Upper lobe of left lung (tissue), 6 donors: ENCODE results near the gene RNASE7. TPM values are rescaled to one million over a fixed set of nuclear protein-coding genes. Genes with fewer than 3 reads are reported as not detected.

Experiments
- ATAC-seq, 2 donors: fragments of 200-7000 bp; cut with Tn5 transposase; one replicate each; pipeline ENCODE4 v1.9.1; 2022; ENCODE audit warnings: mild to moderate bottlenecking in 2 of 2, moderate library complexity in 2 of 2; ENCODE audit not compliant: low FRiP score in 2 of 2
- DNase-seq, 2 donors: peaks; one replicate each; pipeline ENCODE4 v3.0.0-alpha.2; 2019 to 2020
- H3K27ac ChIP-seq, 4 donors: fragments of 200-600 bp; sonication (generic); one replicate each; pipeline ENCODE4 v1.5.1; 2016 to 2019
- H3K27me3 ChIP-seq, 4 donors: fragments of 200-600 bp; sonication (generic); one replicate each; pipeline ENCODE4 v1.5.1; 2017 to 2019
- H3K36me3 ChIP-seq, 4 donors: fragments of 200-600 bp; sonication (generic); one replicate each; pipeline ENCODE4 v1.5.1; 2016 to 2019
- H3K4me1 ChIP-seq, 4 donors: fragments of 200-600 bp; sonication (generic); one replicate each; pipeline ENCODE4 v1.5.1; 2018 to 2019
- H3K4me3 ChIP-seq, 4 donors: fragments of 200-600 bp; sonication (generic); one replicate each; pipeline ENCODE4 v1.5.1; 2017 to 2019; ENCODE audit warnings: mild to moderate bottlenecking in 2 of 4, moderate library complexity in 1 of 4
- H3K9me3 ChIP-seq, 4 donors: fragments of 200-600 bp; sonication (generic); one replicate each; pipeline ENCODE4 v1.5.1; 2018 to 2019
- CTCF ChIP-seq, 6 experiments: fragments of 450-650 bp in 4 of 6; fragments of 200-600 bp in 2 of 6; sonication (generic) in 2 of 6; IDR thresholded peaks; one replicate each; pipeline ENCODE4 v1.5.1; 2016 to 2019; ENCODE audit warnings: antibody characterized with exemption in 6 of 6
- EP300 ChIP-seq, 4 donors: sonication (generic); formaldehyde crosslinking; IDR thresholded peaks; one replicate each; pipeline ENCODE4 v1.5.1; 2017; ENCODE audit warnings: antibody characterized with exemption in 4 of 4, control low read depth in 2 of 4
- POLR2A ChIP-seq, 4 donors: fragments of 450-650 bp; IDR thresholded peaks; one replicate each; pipeline ENCODE4 v1.5.1; 2016 to 2017; ENCODE audit warnings: antibody characterized with exemption in 4 of 4, mild to moderate bottlenecking in 2 of 4
- POLR2AphosphoS5 ChIP-seq, 2 donors: sonication (generic); formaldehyde crosslinking; IDR thresholded peaks; one replicate each; pipeline ENCODE4 v1.5.1; 2017; ENCODE audit warnings: antibody characterized with exemption in 2 of 2
- WGBS, 2 donors: methylation state at CpG; one replicate each; pipeline ENCODE4 v1.1.5; 2017 to 2018; 5-methylcytosine and 5-hydroxymethylcytosine counted together
- total RNA-seq, 6 donors: library from RNA; depleted of rRNA in 4 of 6; stranded (reverse); fragments of >200 nt in 4 of 6; gene quantifications; one replicate each; pipeline versions ENCODE4 v1.1.0 to v1.2.1, GENCODE V29; 2016 to 2021
- donor health status: DM: no; HTN: no; CAD: no; lungs with moderate emphysema.
- donor health status: DM: no; HTN: yes; CAD: no; lungs with severe emphysema.

The RNASE7 gene
- total RNA-seq, 6 donors from 2014 or later, result not detected

GRCh38 chr14:21043387-21043973 lies 1.3 kb downstream of the RNASE7 start:
- Histone ChIP-seq H3K4me1 (peaks cover 38 to 48% (median 40%) of the 10 kb centered on the region in 4 donors), H3K27me3 (no peaks in the 10 kb centered on the region), H3K27ac (peak overlapping the region in 2 of 4 donors; percentile 40 to 70), H3K36me3 (no peaks in the 10 kb centered on the region), H3K4me3 (no peak overlapping the region), H3K9me3 (no peaks in the 10 kb centered on the region)
- TF ChIP-seq EP300 (IDR thresholded peaks at IDR 0.05) (no peak), POLR2A (IDR thresholded peaks at IDR 0.05) (no peak), CTCF (IDR thresholded peaks at IDR 0.05) (no peak), POLR2AphosphoS5 (IDR thresholded peaks at IDR 0.05) (no peak)
- 31 to 41% methylated on average over 2 of the region's 2 CpGs for WGBS, 2 donors
- no peak for ATAC-seq
- DNase-seq, result no peak

GRCh38 chr14:21043974-21044618 lies 1.9 kb downstream of the RNASE7 start:
- H3K4me3 ChIP-seq, result no peak overlapping the region
- peak overlapping the region in 3 of 4 donors; percentile 8 to 70 (median 40) for H3K27ac ChIP-seq
- no peak for ATAC-seq
- H3K4me1 ChIP-seq, result peaks cover 34 to 42% (median 34%) of the 10 kb centered on the region in 4 donors
- TF ChIP-seq POLR2AphosphoS5 (IDR thresholded peaks at IDR 0.05) (peak; percentile 55 to 61), POLR2A (IDR thresholded peaks at IDR 0.05) (no peak), EP300 (IDR thresholded peaks at IDR 0.05) (peak in 1 of 4 donors; percentile 23)
- no peaks in the 10 kb centered on the region for H3K9me3 ChIP-seq
- H3K36me3 ChIP-seq, result no peaks in the 10 kb centered on the region
- H3K27me3 ChIP-seq, result no peaks in the 10 kb centered on the region
- peak in 1 of 2 donors; percentile 41 for DNase-seq
- 23 to 36% methylated on average over 6 of the region's 6 CpGs for WGBS, 2 donors

GRCh38 chr14:21047378-21047781 lies 5.2 kb downstream of the RNASE7 start:
- Histone ChIP-seq H3K4me3 (no peak overlapping the region), H3K27ac (no peak overlapping the region), H3K27me3 (no peaks in the 10 kb centered on the region), H3K36me3 (no peaks in the 10 kb centered on the region), H3K4me1 (peaks cover 24 to 34% (median 25%) of the 10 kb centered on the region in 4 donors), H3K9me3 (no peaks in the 10 kb centered on the region)
- ATAC-seq (no peak), DNase-seq (no peak)
- 63 to 65% methylated on average over 2 of the region's 2 CpGs for WGBS, 2 donors
- TF ChIP-seq EP300 (IDR thresholded peaks at IDR 0.05) (no peak), POLR2A (IDR thresholded peaks at IDR 0.05) (no peak), CTCF (IDR thresholded peaks at IDR 0.05) (no peak), POLR2AphosphoS5 (IDR thresholded peaks at IDR 0.05) (no peak)

GRCh38 chr14:21048638-21049037 lies 6.5 kb downstream of the RNASE7 start:
- ATAC-seq (no peak), DNase-seq (no peak)
- H3K4me1 ChIP-seq, result peaks cover 14 to 22% (median 17%) of the 10 kb centered on the region in 4 donors
- no peaks in the 10 kb centered on the region for H3K9me3 ChIP-seq
- H3K27ac ChIP-seq, result no peak overlapping the region
- H3K36me3 ChIP-seq, result no peaks in the 10 kb centered on the region
- no peak for TF ChIP-seq POLR2AphosphoS5 (IDR thresholded peaks at IDR 0.05)
- TF ChIP-seq POLR2A (IDR thresholded peaks at IDR 0.05), result no peak
- TF ChIP-seq CTCF (IDR thresholded peaks at IDR 0.05), result no peak
- TF ChIP-seq EP300 (IDR thresholded peaks at IDR 0.05), result no peak
- no peak overlapping the region for H3K4me3 ChIP-seq
- 60 to 65% methylated on average over 2 of the region's 2 CpGs for WGBS, 2 donors
- H3K27me3 ChIP-seq, result no peaks in the 10 kb centered on the region

- H3K4me3 ChIP-seq, result no peak overlapping the region
- H3K27ac ChIP-seq, result no peak overlapping the region
- H3K27me3 ChIP-seq, result no peaks in the 10 kb centered on the region
- 80 to 84% methylated on average over 3 of the region's 3 CpGs for WGBS, 2 donors
- DNase-seq, result no peak
- no peak for TF ChIP-seq EP300 (IDR thresholded peaks at IDR 0.05)
- no peak for TF ChIP-seq CTCF (IDR thresholded peaks at IDR 0.05)
- no peak for TF ChIP-seq POLR2AphosphoS5 (IDR thresholded peaks at IDR 0.05)
- TF ChIP-seq POLR2A (IDR thresholded peaks at IDR 0.05), result no peak
- peaks cover 10 to 17% (median 14%) of the 10 kb centered on the region in 4 donors for H3K4me1 ChIP-seq
- no peaks in the 10 kb centered on the region for H3K9me3 ChIP-seq
- H3K36me3 ChIP-seq, result no peaks in the 10 kb centered on the region
- ATAC-seq, result no peak
These were observed 7.1 kb downstream of the RNASE7 start for GRCh38 chr14:21049271-21049673.
